CD4-positive, alpha-beta T cell (primary cell): ENCODE data around the gene CDH5. TPM values are rescaled to one million over a fixed set of nuclear protein-coding genes. Genes with fewer than 3 reads are reported as not detected.
A peak's percentile ranks its signal among the peaks of the same experiment; 100 is the strongest.

ENCODE experiments used
- ATAC-seq: fragments of 200-7000 bp; cut with Tn5 transposase; one replicate; pipeline ENCODE4 v1.10.0; 2022; ENCODE audit warnings: mild to moderate bottlenecking; ENCODE audit not compliant: poor library complexity
- CTCF ChIA-PET: fragments of 350-600 bp; sonication (Branson Sonifier 250); formaldehyde crosslinking; loops from one replicate; lab custom pipeline; 2021; ENCODE audit warnings: antibody characterized with exemption, inconsistent platforms; lab: Charles Lee
- POLR2A ChIA-PET: fragments of 350-600 bp; sonication (Branson Sonifier 250); formaldehyde crosslinking; loops from one replicate; lab custom pipeline; 2021; ENCODE audit warnings: antibody characterized with exemption, inconsistent platforms; lab: Charles Lee
- DNase-seq, 14 experiments: peaks; one replicate each; pipeline ENCODE4 v3.0.0-alpha.2; 2013 to 2020; ENCODE audit warnings: mixed read lengths in 2 of 14
- H3K27ac ChIP-seq, 2 donors: one replicate each; pipeline versions ENCODE4 v1.5.1 to v1.7.0; 2013; ENCODE audit warnings: low read length in 2 of 2, low read depth in 1 of 2, mild to moderate bottlenecking in 1 of 2
- H3K27me3 ChIP-seq, 2 experiments: 1 replicate in 1 of 2; 2 replicates in 1 of 2; pipeline versions ENCODE4 v1.6.1 to v1.7.0; 2013; ENCODE audit warnings: low read length in 2 of 2, control low read depth in 1 of 2, mild to moderate bottlenecking in 1 of 2, moderate library complexity in 1 of 2; ENCODE audit not compliant: insufficient read depth in 2 of 2, control insufficient read depth in 1 of 2
- H3K36me3 ChIP-seq: one replicate; pipeline ENCODE4 v1.6.1; 2013; ENCODE audit warnings: low read length, control low read depth; ENCODE audit not compliant: insufficient read depth
- H3K4me1 ChIP-seq: one replicate; pipeline ENCODE4 v1.6.1; 2013; ENCODE audit warnings: low read length, control low read depth; ENCODE audit not compliant: insufficient read depth
- H3K4me3 ChIP-seq: one replicate; pipeline ENCODE4 v1.5.1; 2013; ENCODE audit warnings: mild to moderate bottlenecking, low read length, moderate library complexity
- H3K9me3 ChIP-seq, 2 experiments: 1 replicate in 1 of 2; 2 replicates in 1 of 2; pipeline versions ENCODE4 v1.6.1 to v1.7.0; 2013; ENCODE audit warnings: low read length in 2 of 2, mild to moderate bottlenecking in 2 of 2, control low read depth in 1 of 2, moderate library complexity in 1 of 2; ENCODE audit not compliant: control insufficient read depth in 1 of 2, insufficient read depth in 1 of 2
- H3K27ac Mint-ChIP-seq: one replicate; pipeline ENCODE4 v1.8.0; 2020; ENCODE audit warnings: mixed read lengths
- H3K27me3 Mint-ChIP-seq: one replicate; pipeline ENCODE4 v1.8.0; 2021; ENCODE audit warnings: mixed read lengths
- H3K36me3 Mint-ChIP-seq: one replicate; pipeline ENCODE4 v1.8.0; 2021; ENCODE audit warnings: low read depth, mixed read lengths
- H3K4me1 Mint-ChIP-seq: one replicate; pipeline ENCODE4 v1.8.0; 2021; ENCODE audit warnings: low read depth, mixed read lengths
- H3K4me3 Mint-ChIP-seq: one replicate; pipeline ENCODE4 v1.8.0; 2020; ENCODE audit warnings: mild to moderate bottlenecking, mixed read lengths
- H3K9me3 Mint-ChIP-seq: one replicate; pipeline ENCODE4 v1.8.0; 2020; ENCODE audit warnings: mixed read lengths
- CTCF ChIP-seq: fragments of 200-600 bp; IDR thresholded peaks from one replicate; pipeline ENCODE4 v1.8.0; 2022; ENCODE audit warnings: antibody characterized with exemption, mild to moderate bottlenecking
- intact Hi-C, 2 experiments: fragments of 100-400 bp; cut with DNase I in 1 of 2; cut with micrococcal nuclease in 1 of 2; formaldehyde crosslinking; loops; one replicate each; pipeline versions ENCODE4 v1.15.1 to v1.9.0; 2023 to 2025; cut with DNase I, micrococcal nuclease
- total RNA-seq, 174 experiments: library from RNA in 2 of 174; stranded (reverse) in 2 of 174; gene quantifications; one replicate each; pipeline ENCODE4 v1.2.3 and lab custom pipeline; 2021 to 2026

Gene CDH5
- total RNA-seq, 2 experiments from 2014 or later: not detected

DNA sequence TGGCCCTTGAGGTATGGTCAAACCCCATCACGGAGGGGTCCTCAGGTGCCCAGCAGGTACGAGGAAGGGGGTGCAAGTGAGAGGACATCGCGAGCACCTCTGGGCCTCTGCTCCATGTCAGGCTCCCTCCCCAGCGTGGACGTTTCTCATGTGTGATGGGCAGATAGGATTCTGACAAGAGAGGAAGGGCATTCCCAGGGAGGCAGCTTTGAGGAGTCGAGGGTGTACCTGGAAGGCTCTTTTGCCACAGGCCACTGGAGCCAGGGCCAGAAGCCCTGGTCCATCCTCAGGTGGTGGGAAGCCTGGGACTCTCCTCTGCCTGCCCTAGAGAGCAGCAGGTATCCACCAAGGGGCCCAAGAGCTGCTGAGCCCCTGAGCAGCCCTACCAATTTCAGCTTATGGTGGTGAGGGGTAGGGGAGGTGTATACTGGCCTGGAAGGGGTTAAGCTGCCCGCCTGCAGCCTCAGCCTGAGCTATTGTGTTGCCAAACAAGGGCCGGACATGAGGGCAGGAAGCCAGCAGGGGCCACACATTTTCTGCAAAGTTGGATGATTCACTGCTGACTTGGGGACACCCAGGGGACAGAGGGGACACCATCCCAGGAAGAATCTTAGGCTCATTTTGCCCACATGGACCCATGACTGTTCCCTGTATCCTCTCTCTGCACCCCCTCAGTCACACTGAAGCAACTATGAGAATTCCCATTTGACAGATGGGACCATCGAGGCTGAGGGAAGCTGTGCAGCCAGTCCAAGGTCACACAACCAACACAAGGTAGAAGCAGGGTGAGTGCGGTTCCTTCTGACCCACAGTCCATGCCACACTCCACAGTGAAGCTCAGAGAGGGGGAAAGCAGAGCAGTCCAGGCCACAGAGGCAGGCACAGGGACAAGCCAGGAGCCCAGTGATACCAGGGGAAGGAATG is 1.7 kb downstream of the CDH5 start:
- peaks cover 33% of the 10 kb centered on the region for H3K27me3 Mint-ChIP-seq
- ATAC-seq (no peak), DNase-seq (no peak)
- ChIA-PET POLR2A (no interaction called here), CTCF (no interaction called here)
- no peak overlapping the region for H3K27ac Mint-ChIP-seq
- Histone ChIP-seq H3K27me3 (peaks cover 3 to 9% of the 10 kb centered on the region in 2 experiments), H3K36me3 (no peaks in the 10 kb centered on the region), H3K4me3 (no peak overlapping the region), H3K27ac (no peak overlapping the region), H3K9me3 (peaks cover 0 to 12% of the 10 kb centered on the region in 2 experiments), H3K4me1 (peaks cover 4% of the 10 kb centered on the region)
- intact Hi-C loops: no loop called here
- H3K9me3 Mint-ChIP-seq: no peaks in the 10 kb centered on the region
- no peaks in the 10 kb centered on the region for H3K36me3 Mint-ChIP-seq
- H3K4me1 Mint-ChIP-seq: no peaks in the 10 kb centered on the region
- TF ChIP-seq CTCF: no peak
- H3K4me3 Mint-ChIP-seq: no peak overlapping the region

- peaks cover 4% of the 10 kb centered on the region for H3K4me1 ChIP-seq
- ATAC-seq: no peak
- POLR2A ChIA-PET: no interaction called here
- H3K27me3 ChIP-seq: peaks cover 3 to 9% of the 10 kb centered on the region in 2 experiments
- CTCF ChIA-PET: no interaction called here
- H3K36me3 Mint-ChIP-seq: no peaks in the 10 kb centered on the region
- intact Hi-C loops: no loop called here
- H3K9me3 Mint-ChIP-seq: no peaks in the 10 kb centered on the region
- H3K9me3 ChIP-seq: peaks cover 0 to 8% of the 10 kb centered on the region in 2 experiments
- peak in 2 of 14 experiments; percentile 11 to 29 for DNase-seq
- H3K4me1 Mint-ChIP-seq: no peaks in the 10 kb centered on the region
- no peak overlapping the region for H3K27ac Mint-ChIP-seq
- no peak for TF ChIP-seq CTCF
- H3K36me3 ChIP-seq: no peaks in the 10 kb centered on the region
- H3K4me3 Mint-ChIP-seq: no peak overlapping the region
- H3K27ac ChIP-seq: no peak overlapping the region
- H3K27me3 Mint-ChIP-seq: peaks cover 25% of the 10 kb centered on the region
- H3K4me3 ChIP-seq: no peak overlapping the region
Measured at GRCh38 chr16:66369055-66369592, 2.6 kb downstream of the CDH5 start.

DNA sequence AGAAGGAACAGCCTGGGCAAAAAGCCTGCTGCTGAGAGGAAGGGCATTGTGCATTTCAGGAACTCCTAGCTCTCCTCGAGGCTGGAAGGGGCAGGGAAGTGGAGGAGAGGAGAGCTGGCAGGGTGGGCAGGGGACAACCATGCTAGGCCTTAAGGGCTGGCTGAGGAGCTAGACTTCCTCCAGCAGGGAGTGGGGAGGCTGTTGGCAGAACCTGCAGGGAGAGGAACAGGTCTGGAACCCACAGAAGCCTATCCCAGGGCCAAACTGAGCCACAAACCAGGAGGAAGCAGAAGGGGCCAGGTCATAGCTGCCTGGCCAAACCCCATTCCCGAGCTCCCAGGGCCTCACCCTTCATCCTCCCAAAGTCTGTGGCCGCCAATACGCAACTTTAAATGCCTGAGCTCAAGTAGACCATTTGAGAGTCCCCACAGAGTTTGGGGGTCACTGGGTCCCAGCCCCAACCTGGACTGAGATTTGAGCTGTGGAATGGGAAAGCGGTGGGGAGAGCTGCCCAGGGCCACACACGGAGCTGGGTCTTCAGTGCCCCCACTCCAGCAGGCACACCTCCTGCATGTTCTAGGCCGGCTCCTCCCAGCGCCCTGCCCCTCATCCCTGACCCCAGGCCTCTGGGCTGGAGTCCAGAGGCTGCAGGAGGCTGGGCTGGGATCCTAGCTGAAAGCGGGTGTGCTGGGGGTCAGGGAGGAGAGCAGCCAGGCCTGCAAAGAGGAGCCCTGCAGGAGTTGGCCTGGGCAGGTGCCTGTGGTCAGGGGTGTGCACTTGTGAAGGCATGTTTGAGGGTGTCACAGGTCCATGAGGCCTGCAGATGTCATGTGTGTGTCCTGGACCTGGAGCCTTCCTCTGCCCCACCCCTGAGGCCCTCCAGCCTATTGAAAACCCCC is 4.5 kb downstream of the CDH5 start:
- no peak overlapping the region for H3K27ac Mint-ChIP-seq
- no peaks in the 10 kb centered on the region for H3K36me3 Mint-ChIP-seq
- DNase-seq (no peak), ATAC-seq (no peak)
- CTCF ChIA-PET: no interaction called here
- intact Hi-C loops: no loop called here
- Histone ChIP-seq H3K27me3 (peaks cover 0 to 3% of the 10 kb centered on the region in 2 experiments), H3K4me1 (peaks cover 4% of the 10 kb centered on the region), H3K27ac (no peak overlapping the region), H3K4me3 (no peak overlapping the region), H3K36me3 (no peaks in the 10 kb centered on the region), H3K9me3 (peaks cover 0 to 6% of the 10 kb centered on the region in 2 experiments)
- H3K4me1 Mint-ChIP-seq: no peaks in the 10 kb centered on the region
- no peaks in the 10 kb centered on the region for H3K9me3 Mint-ChIP-seq
- POLR2A ChIA-PET: no interaction called here
- peaks cover 9% of the 10 kb centered on the region for H3K27me3 Mint-ChIP-seq
- H3K4me3 Mint-ChIP-seq: no peak overlapping the region
- TF ChIP-seq CTCF: no peak
